Mucosa of stomach (tissue), 1 donor: ENCODE results near the gene SLC5A6.

Experiments
- H3K27me3 ChIP-seq: one replicate; pipeline ENCODE4 v1.7.0; 2013; ENCODE audit warnings: mild to moderate bottlenecking, low read length; ENCODE audit not compliant: control insufficient read depth, insufficient read depth
- H3K36me3 ChIP-seq: one replicate; pipeline ENCODE4 v1.7.0; 2013; ENCODE audit warnings: low read length; ENCODE audit not compliant: control insufficient read depth, insufficient read depth
- H3K4me1 ChIP-seq: one replicate; pipeline ENCODE4 v1.7.0; 2013; ENCODE audit warnings: mild to moderate bottlenecking, low read length; ENCODE audit not compliant: control insufficient read depth, insufficient read depth
- H3K4me3 ChIP-seq: one replicate; pipeline ENCODE4 v1.7.0; 2013; ENCODE audit warnings: low read length
- H3K9ac ChIP-seq: one replicate; pipeline ENCODE4 v1.7.0; 2013; ENCODE audit warnings: mild to moderate bottlenecking, low read length, moderate library complexity
- H3K9me3 ChIP-seq: one replicate; pipeline ENCODE4 v1.7.0; 2013; ENCODE audit warnings: mild to moderate bottlenecking, low read length, moderate library complexity; ENCODE audit not compliant: control insufficient read depth
- donor health status: Pancreatic carcinoma.

The SLC5A6 gene

GRCh38 chr2:27212626-27213471 is 781 bp upstream of the SLC5A6 start:
- Histone ChIP-seq H3K4me1 (peaks cover 15% of the 10 kb centered on the region), H3K4me3 (peak overlapping the region; percentile 76), H3K36me3 (no peaks in the 10 kb centered on the region), H3K27me3 (no peaks in the 10 kb centered on the region), H3K9ac (peak overlapping the region; percentile 99), H3K9me3 (no peaks in the 10 kb centered on the region)

GRCh38 chr2:27211241-27211942 is 676 bp downstream of the SLC5A6 start:
- Histone ChIP-seq H3K9ac (peak overlapping the region; percentile 99), H3K36me3 (no peaks in the 10 kb centered on the region), H3K9me3 (no peaks in the 10 kb centered on the region), H3K27me3 (no peaks in the 10 kb centered on the region), H3K4me1 (peaks cover 12% of the 10 kb centered on the region), H3K4me3 (peak overlapping the region; percentile 85)

GRCh38 chr2:27209621-27210401 is 2.3 kb downstream of the SLC5A6 start:
- H3K36me3 ChIP-seq, result no peaks in the 10 kb centered on the region
- H3K9ac ChIP-seq, result no peak overlapping the region
- H3K4me3 ChIP-seq, result no peak overlapping the region
- H3K4me1 ChIP-seq, result peaks cover 15% of the 10 kb centered on the region
- H3K9me3 ChIP-seq, result no peaks in the 10 kb centered on the region
- no peaks in the 10 kb centered on the region for H3K27me3 ChIP-seq

GRCh38 chr2:27208486-27209050 is 3.5 kb downstream of the SLC5A6 start:
- Histone ChIP-seq H3K36me3 (no peaks in the 10 kb centered on the region), H3K4me1 (peaks cover 15% of the 10 kb centered on the region), H3K27me3 (no peaks in the 10 kb centered on the region), H3K9me3 (no peaks in the 10 kb centered on the region), H3K9ac (no peak overlapping the region), H3K4me3 (no peak overlapping the region)

- no peak overlapping the region for H3K9ac ChIP-seq
- H3K9me3 ChIP-seq, result no peaks in the 10 kb centered on the region
- no peaks in the 10 kb centered on the region for H3K36me3 ChIP-seq
- peaks cover 10% of the 10 kb centered on the region for H3K4me1 ChIP-seq
- no peak overlapping the region for H3K4me3 ChIP-seq
- H3K27me3 ChIP-seq, result no peaks in the 10 kb centered on the region
Observed at GRCh38 chr2:27206346-27206745, 5.7 kb downstream of the SLC5A6 start.

GRCh38 chr2:27205206-27205605 is 6.9 kb downstream of the SLC5A6 start:
- H3K9ac ChIP-seq, result no peak overlapping the region
- peaks cover 5% of the 10 kb centered on the region for H3K4me1 ChIP-seq
- no peaks in the 10 kb centered on the region for H3K36me3 ChIP-seq
- H3K27me3 ChIP-seq, result no peaks in the 10 kb centered on the region
- H3K4me3 ChIP-seq, result no peak overlapping the region
- no peaks in the 10 kb centered on the region for H3K9me3 ChIP-seq

GRCh38 chr2:27204566-27204965 is 7.5 kb downstream of the SLC5A6 start:
- H3K36me3 ChIP-seq, result no peaks in the 10 kb centered on the region

GRCh38 chr2:27203741-27204140 is 8.3 kb downstream of the SLC5A6 start:
- no peaks in the 10 kb centered on the region for H3K9me3 ChIP-seq
- no peak overlapping the region for H3K9ac ChIP-seq
- no peaks in the 10 kb centered on the region for H3K36me3 ChIP-seq
- H3K4me3 ChIP-seq, result no peak overlapping the region
- H3K4me1 ChIP-seq, result peaks cover 5% of the 10 kb centered on the region
- no peaks in the 10 kb centered on the region for H3K27me3 ChIP-seq

More at GRCh38 chr2:27204566-27204965, 7.5 kb downstream of the SLC5A6 start:
- no peak overlapping the region for H3K9ac ChIP-seq
- no peak overlapping the region for H3K4me3 ChIP-seq
- H3K4me1 ChIP-seq, result peaks cover 5% of the 10 kb centered on the region
- H3K9me3 ChIP-seq, result no peaks in the 10 kb centered on the region
- H3K27me3 ChIP-seq, result no peaks in the 10 kb centered on the region

GRCh38 chr2:27202854-27203253 is 9.2 kb downstream of the SLC5A6 start:
- H3K27me3 ChIP-seq, result no peaks in the 10 kb centered on the region
- H3K9ac ChIP-seq, result no peak overlapping the region
- no peaks in the 10 kb centered on the region for H3K36me3 ChIP-seq
- no peak overlapping the region for H3K4me3 ChIP-seq
- H3K9me3 ChIP-seq, result no peaks in the 10 kb centered on the region
- H3K4me1 ChIP-seq, result peaks cover 5% of the 10 kb centered on the region

- no peaks in the 10 kb centered on the region for H3K36me3 ChIP-seq
- no peak overlapping the region for H3K9ac ChIP-seq
- H3K4me1 ChIP-seq, result peaks cover 5% of the 10 kb centered on the region
- H3K9me3 ChIP-seq, result no peaks in the 10 kb centered on the region
- no peak overlapping the region for H3K4me3 ChIP-seq
- no peaks in the 10 kb centered on the region for H3K27me3 ChIP-seq
Observed at GRCh38 chr2:27201675-27202074, 10.4 kb downstream of the SLC5A6 start.

- Histone ChIP-seq H3K4me3 (no peak overlapping the region), H3K9ac (no peak overlapping the region), H3K9me3 (no peaks in the 10 kb centered on the region), H3K27me3 (no peaks in the 10 kb centered on the region), H3K36me3 (no peaks in the 10 kb centered on the region), H3K4me1 (no peaks in the 10 kb centered on the region)
Observed at GRCh38 chr2:27199241-27199640, 12.8 kb downstream of the SLC5A6 start.
